Esophagus muscularis mucosa (tissue), 3 donors: ENCODE data around the gene TSC1.

Experiments
- CTCF ChIP-seq, 3 experiments: fragments of 200-600 bp in 2 of 3; fragments of 450-650 bp in 1 of 3; sonication (generic) in 2 of 3; IDR thresholded peaks; one replicate each; pipeline ENCODE4 v1.5.1; 2017 to 2019; ENCODE audit warnings: antibody characterized with exemption in 3 of 3, mild to moderate bottlenecking in 2 of 3, moderate library complexity in 1 of 3
- POLR2A ChIP-seq: fragments of 450-650 bp; IDR thresholded peaks from one replicate; pipeline ENCODE4 v1.6.1; 2017; ENCODE audit warnings: antibody characterized with exemption, moderate library complexity, mild to moderate bottlenecking, low read depth

- TF ChIP-seq POLR2A, result no peak
- no peak for TF ChIP-seq CTCF (IDR thresholded peaks at IDR 0.05)
Measured at GRCh38 chr9:132947756-132948155, 3.3 kb upstream of the TSC1 start.
